Keratinocyte (primary cell): ENCODE measurements around the gene OR7G3. TPM values are rescaled to one million over a fixed set of nuclear protein-coding genes. Genes with fewer than 3 reads are reported as not detected.

ENCODE experiments used
- DNase-seq: peaks from one replicate; pipeline ENCODE4 v3.0.0-alpha.2; 2011; ENCODE audit warnings: low read depth, missing footprints, low spot score
- FAIRE-seq: peaks from 2 replicates; lab custom pipeline; 2011; peaks lifted over from hg19 to GRCh38; lab: Jason Lieb, UNC
- H2AFZ ChIP-seq: 2 replicates; pipeline ENCODE4 v1.6.0; 2012; ENCODE audit warnings: low read length, control low read depth, inconsistent platforms; ENCODE audit not compliant: control insufficient read depth
- H3K27ac ChIP-seq: 2 replicates; pipeline ENCODE4 v1.5.1; 2011; ENCODE audit warnings: low read length; ENCODE audit not compliant: control insufficient read depth, insufficient read depth
- H3K27me3 ChIP-seq: 3 replicates; pipeline ENCODE4 v1.6.0; 2011; ENCODE audit warnings: low read length; ENCODE audit not compliant: control insufficient read depth, insufficient read depth; ENCODE audit errors: extremely low read depth
- H3K36me3 ChIP-seq, 2 experiments: 2 replicates in 1 of 2; 3 replicates in 1 of 2; pipeline ENCODE4 v1.5.1; 2011; ENCODE audit warnings: low read length in 2 of 2, mild to moderate bottlenecking in 1 of 2; ENCODE audit not compliant: control insufficient read depth in 2 of 2, insufficient read depth in 2 of 2; ENCODE audit errors: extremely low read depth in 1 of 2
- H3K4me1 ChIP-seq: 3 replicates; pipeline ENCODE4 v1.5.1; 2011; ENCODE audit warnings: low read length; ENCODE audit not compliant: control insufficient read depth, insufficient read depth; ENCODE audit errors: extremely low read depth
- H3K4me2 ChIP-seq: 3 replicates; pipeline ENCODE4 v1.6.0; 2011; ENCODE audit warnings: low read depth, low read length; ENCODE audit not compliant: control insufficient read depth, insufficient read depth; ENCODE audit errors: extremely low read depth
- H3K4me3 ChIP-seq, 3 experiments: fragments of 200-600 bp in 1 of 3; sonication (generic) in 1 of 3; 2 replicates in 2 of 3; 3 replicates in 1 of 3; pipeline ENCODE4 v1.5.1; 2011 to 2016; ENCODE audit warnings: low read length in 3 of 3, mild to moderate bottlenecking in 3 of 3, control low read depth in 2 of 3, inconsistent platforms in 1 of 3, low read depth in 1 of 3, mixed read lengths in 1 of 3, mixed run types in 1 of 3, moderate library complexity in 1 of 3; ENCODE audit not compliant: control insufficient read depth in 2 of 3, insufficient read depth in 2 of 3; ENCODE audit errors: extremely low read depth in 1 of 3
- H3K79me2 ChIP-seq: 2 replicates; pipeline ENCODE4 v1.6.0; 2012; ENCODE audit warnings: low read length; ENCODE audit not compliant: control insufficient read depth, insufficient read depth
- H3K9ac ChIP-seq: 3 replicates; pipeline ENCODE4 v1.6.0; 2011; ENCODE audit warnings: low read length; ENCODE audit not compliant: control insufficient read depth, insufficient read depth; ENCODE audit errors: extremely low read depth
- H3K9me1 ChIP-seq: 3 replicates; pipeline ENCODE4 v1.6.0; 2011; ENCODE audit warnings: low read length; ENCODE audit not compliant: control insufficient read depth, insufficient read depth; ENCODE audit errors: extremely low read depth
- H3K9me3 ChIP-seq: 2 replicates; pipeline ENCODE4 v1.5.1; 2012; ENCODE audit warnings: low read depth, low read length; ENCODE audit not compliant: control insufficient read depth
- H4K20me1 ChIP-seq: 3 replicates; pipeline ENCODE4 v1.6.0; 2011; ENCODE audit warnings: low read length; ENCODE audit not compliant: control insufficient read depth, insufficient read depth; ENCODE audit errors: extremely low read depth
- CTCF ChIP-seq, 3 experiments: IDR thresholded peaks in 1 of 3; conservative IDR thresholded peaks in 1 of 3; optimal IDR thresholded peaks in 1 of 3; 2 replicates in 2 of 3; 3 replicates in 1 of 3; pipeline versions ENCODE3 to v1.5.1; 2011; ENCODE audit warnings: low read length in 3 of 3, mild to moderate bottlenecking in 3 of 3, moderate library complexity in 2 of 3, control low read depth in 1 of 3, inconsistent platforms in 1 of 3; ENCODE audit not compliant: insufficient read depth in 2 of 3; ENCODE audit errors: extremely low read depth in 1 of 3
- EZH2 ChIP-seq: IDR thresholded peaks from one replicate; pipeline ENCODE4 v1.6.1; 2012; ENCODE audit warnings: inconsistent platforms, mild to moderate bottlenecking, low read length, moderate library complexity
- dilution Hi-C: fragments of 300-500 bp; cut with MboI; formaldehyde crosslinking; loops from one replicate; pipeline ENCODE4 v1.7.0; 2020; ENCODE audit warnings: low sequenced_read_pairs; ENCODE audit not compliant: extremely low pct_ligation_motif_present
- polyA plus RNA-seq, 5 experiments: library from polyadenylated mRNA; depleted of rRNA in 3 of 5; stranded (reverse) in 3 of 5; stranded (forward) in 1 of 5; unstranded in 1 of 5; fragments of >200 nt; gene quantifications; 1 replicate in 1 of 5; 2 replicates in 3 of 5; 3 replicates in 1 of 5; pipeline versions ENCODE4 v1.2.1 to v1.2.3, GENCODE V29; 2011 to 2012; ENCODE audit warnings: missing spikeins in 2 of 5, low read depth in 1 of 5, low replicate concordance in 1 of 5

The OR7G3 gene
- polyA plus RNA-seq, 1 donor (not counting 4 experiments of a cell fraction or from before 2014, with no cell fraction given), result not detected

GRCh38 chr19:9144920-9145319 lies 18.2 kb upstream of the OR7G3 start:
- Histone ChIP-seq H3K36me3 (peaks cover 3 to 19% of the 10 kb centered on the region in 2 experiments), H3K9ac (no peak overlapping the region), H3K4me1 (peaks cover under 1% of the 10 kb centered on the region), H2AFZ (no peak overlapping the region), H3K79me2 (peaks cover 96% of the 10 kb centered on the region), H3K9me1 (no peaks in the 10 kb centered on the region), H3K4me2 (no peak overlapping the region), H4K20me1 (no peaks in the 10 kb centered on the region), H3K27me3 (no peaks in the 10 kb centered on the region), H3K9me3 (peaks cover 10% of the 10 kb centered on the region), H3K27ac (no peak overlapping the region), H3K4me3 (no peak overlapping the region)
- TF ChIP-seq EZH2, result no peak
- TF ChIP-seq CTCF (optimal IDR thresholded peaks at IDR 0.05 in 1 of 3, IDR thresholded peaks at IDR 0.05 in 1 of 3, conservative IDR thresholded peaks at IDR 0.05 in 1 of 3; ENCODE audit: extremely low read depth in 1 of 3, insufficient read depth in 2 of 3, low read length in 3 of 3), result no peak
- FAIRE-seq (no peak), DNase-seq (no peak)
- dilution Hi-C loops, result no loop called here

DNA sequence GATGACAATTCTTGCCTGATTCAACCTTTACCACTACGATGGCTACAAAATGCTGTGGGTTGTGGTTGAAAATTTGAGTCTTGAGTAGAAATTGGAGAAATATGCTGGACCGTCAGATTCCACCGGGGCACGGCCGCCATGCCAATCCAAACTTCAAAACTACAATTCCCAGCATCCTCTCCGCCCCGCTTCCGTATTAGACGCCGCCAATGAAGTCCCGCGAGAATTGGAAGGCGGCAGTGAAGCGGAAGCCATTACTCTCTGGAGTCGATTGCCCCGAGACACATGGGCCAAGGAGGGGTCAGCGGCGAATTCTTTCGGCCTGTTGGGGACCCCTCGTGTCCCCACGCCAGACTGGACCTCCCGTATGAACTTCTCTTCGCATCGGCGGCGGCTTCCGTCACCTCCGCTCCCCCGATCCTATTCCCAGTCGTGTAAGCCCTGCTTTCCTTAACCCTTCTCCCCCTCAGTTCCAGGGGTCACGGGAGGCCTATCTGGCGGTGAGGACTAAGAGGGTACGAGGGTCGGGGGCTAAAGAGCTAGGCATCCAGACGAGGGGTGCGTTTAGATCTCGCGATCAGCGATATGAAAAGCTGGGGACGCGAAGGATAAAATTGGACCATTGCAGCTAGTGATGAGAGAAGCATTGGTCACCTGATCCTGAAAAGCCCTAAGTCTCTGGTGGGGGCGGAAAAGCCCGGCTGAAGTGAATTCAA lies 13.6 kb upstream of the OR7G3 start, which contains the start of gene ZNF317:
Gene ZNF317 (plus strand): TSS at position 239 of the 716 bp plus-strand sequence. CDS start 15,620 bp downstream, outside the sequence.
- peaks cover 5% of the 10 kb centered on the region for H3K4me1 ChIP-seq
- FAIRE-seq (no peak), DNase-seq (no peak)
- peaks cover 0 to 8% of the 10 kb centered on the region in 2 experiments for H3K36me3 ChIP-seq
- H3K9me1 ChIP-seq, result no peaks in the 10 kb centered on the region
- peak within 1 kb of the TSS; percentile 94 for H3K9ac ChIP-seq
- peaks cover 52% of the 10 kb centered on the region for H3K79me2 ChIP-seq
- H2AFZ ChIP-seq, result peak within 1 kb of the TSS; percentile 100
- dilution Hi-C loops, result no loop called here
- peak within 1 kb of the TSS; percentile 86 for H3K27ac ChIP-seq
- H3K4me2 ChIP-seq, result peak within 1 kb of the TSS; percentile 99
- peaks cover 6% of the 10 kb centered on the region for H3K9me3 ChIP-seq
- peak within 1 kb of the TSS; percentile 78 to 87 (median 82) for H3K4me3 ChIP-seq
- no peaks in the 10 kb centered on the region for H3K27me3 ChIP-seq
- TF ChIP-seq CTCF (optimal IDR thresholded peaks at IDR 0.05 in 1 of 3, IDR thresholded peaks at IDR 0.05 in 1 of 3, conservative IDR thresholded peaks at IDR 0.05 in 1 of 3; ENCODE audit: extremely low read depth in 1 of 3, insufficient read depth in 2 of 3, low read length in 3 of 3) (no peak), EZH2 (no peak)
- H4K20me1 ChIP-seq, result no peaks in the 10 kb centered on the region
